Adipose tissue (tissue), 3 donors: ENCODE measurements around the gene CAPN5. TPM values are rescaled to one million over a fixed set of nuclear protein-coding genes. Genes with fewer than 3 reads are reported as not detected.
"Not testable (repeated sequence)": the region's sequence is repeated elsewhere in the genome, so short reads cannot be mapped to it uniquely, and the experiment has no call there.

Experiments
- H3K27ac ChIP-seq: one replicate; pipeline ENCODE4 v1.5.1; 2013; ENCODE audit warnings: low read depth, low read length
- WGBS, 3 donors: extraction: QIAGEN DNeasy Blood & Tissue Kit; methylation state at CpG; one replicate each; pipeline ENCODE4 v1.1.7; 2013; 5-methylcytosine and 5-hydroxymethylcytosine counted together
- polyA plus RNA-seq, 3 donors: library from polyadenylated mRNA; stranded (reverse); fragments of 200-250 nt; gene quantifications; one replicate each; pipeline ENCODE4 v1.2.3, GENCODE V29; 2013
- donor health status: healthy with polysubstance abuse.
- donor health status: Bipolar disorder and iron deficiency.
- donor health status: healthy.

The CAPN5 gene
- polyA plus RNA-seq, 3 donors, result 1.2 to 8.5 (median 4.0) TPM

DNA sequence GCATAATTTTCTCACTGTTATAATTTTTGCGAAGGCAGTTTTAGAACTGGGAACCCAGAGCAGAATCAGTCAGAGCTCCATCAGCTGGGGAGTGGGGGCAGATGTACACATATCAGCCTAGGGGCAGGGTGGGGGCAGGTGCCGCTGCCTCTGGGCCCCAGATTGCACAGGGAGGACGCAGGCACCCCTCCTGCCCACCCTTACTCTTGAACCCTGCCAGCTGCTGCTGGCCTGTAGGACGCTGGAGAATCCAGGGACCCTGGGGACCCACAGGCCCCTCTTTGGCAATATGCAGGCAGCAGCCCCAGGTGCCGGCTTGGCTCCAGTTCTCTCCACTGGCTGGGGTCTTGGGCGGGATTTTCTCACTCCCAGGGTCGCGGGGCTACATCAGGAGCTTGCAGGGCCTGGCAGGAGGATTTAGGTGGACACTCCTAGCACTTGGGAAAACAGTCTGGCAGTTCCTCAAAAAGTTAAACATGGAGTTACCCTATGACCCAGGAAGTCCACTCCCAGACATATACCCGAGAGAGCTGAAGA lies 8.8 kb upstream of the CAPN5 start:
- WGBS, 3 donors, result 68 to 76% (median 70%) methylated on average over 9 of the region's 9 CpGs

DNA sequence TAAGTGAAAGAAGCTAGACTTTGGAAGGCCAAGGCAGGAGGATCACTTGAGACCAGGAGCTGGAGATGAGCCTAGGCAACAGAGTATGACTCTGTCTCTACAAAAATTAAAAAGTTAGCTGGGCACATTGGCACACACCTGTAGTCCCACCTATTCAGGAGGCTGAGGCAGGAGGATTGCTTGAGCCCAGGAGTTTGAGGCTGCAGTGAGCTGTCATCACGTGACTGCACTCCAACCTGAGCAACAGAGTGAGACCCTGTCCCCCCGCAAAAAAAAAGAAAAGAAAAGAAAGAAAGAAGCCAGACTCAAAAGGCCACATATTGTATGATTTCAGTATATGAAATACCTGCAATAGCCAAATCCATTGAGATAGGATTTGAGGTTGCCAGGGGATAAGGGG lies 7.9 kb upstream of the CAPN5 start:
- 91 to 93% (median 91%) methylated on average over 2 of the region's 2 CpGs for WGBS, 3 donors
- H3K27ac ChIP-seq, result no peak overlapping the region

More for the DNA sequence above, 8.8 kb upstream of the CAPN5 start:
- no peak overlapping the region for H3K27ac ChIP-seq

DNA sequence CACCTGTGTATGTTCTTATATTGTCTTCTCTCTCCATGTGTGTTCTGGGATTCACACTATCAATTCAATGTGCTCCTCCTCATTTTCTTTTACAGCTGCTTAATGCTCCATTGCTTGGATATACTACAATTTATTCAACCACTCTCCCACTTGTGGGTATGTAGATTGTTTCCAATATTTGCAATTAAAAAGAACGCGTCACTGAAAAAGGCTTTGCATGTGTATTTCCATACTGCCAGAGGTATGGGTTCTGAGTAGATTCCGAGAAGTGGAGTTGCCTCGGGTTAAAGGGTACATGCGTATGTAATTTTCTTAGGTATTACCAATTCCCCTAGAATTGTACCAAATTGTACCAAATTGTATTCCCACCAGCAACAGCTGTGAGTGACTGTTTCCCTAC lies 7.0 kb upstream of the CAPN5 start:
- no peak overlapping the region for H3K27ac ChIP-seq
- WGBS, 3 donors, result 93 to 95% (median 94%) methylated on average over 5 of the region's 5 CpGs

DNA sequence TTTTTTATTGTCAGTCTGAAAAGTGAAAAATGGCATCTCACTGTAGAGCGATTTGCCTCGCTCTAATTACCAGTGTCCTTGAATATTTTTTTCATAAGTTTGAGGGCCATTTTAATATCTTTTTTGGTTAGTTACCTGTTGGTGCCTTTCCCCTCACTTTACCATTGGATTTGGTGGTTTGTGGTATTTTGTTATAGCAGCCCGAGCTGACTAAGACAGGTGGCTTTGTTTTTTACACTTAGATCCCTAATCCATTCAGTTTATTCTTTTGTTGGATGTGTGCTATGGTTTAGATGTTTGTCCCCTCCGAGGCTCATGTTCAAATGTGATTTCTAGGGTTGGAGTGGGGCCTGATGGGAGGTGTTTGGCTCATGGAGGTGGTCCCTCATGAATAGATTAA lies 6.5 kb upstream of the CAPN5 start:
- no peak overlapping the region for H3K27ac ChIP-seq
- 78 to 91% (median 82%) methylated on average over 4 of the region's 4 CpGs for WGBS, 3 donors

DNA sequence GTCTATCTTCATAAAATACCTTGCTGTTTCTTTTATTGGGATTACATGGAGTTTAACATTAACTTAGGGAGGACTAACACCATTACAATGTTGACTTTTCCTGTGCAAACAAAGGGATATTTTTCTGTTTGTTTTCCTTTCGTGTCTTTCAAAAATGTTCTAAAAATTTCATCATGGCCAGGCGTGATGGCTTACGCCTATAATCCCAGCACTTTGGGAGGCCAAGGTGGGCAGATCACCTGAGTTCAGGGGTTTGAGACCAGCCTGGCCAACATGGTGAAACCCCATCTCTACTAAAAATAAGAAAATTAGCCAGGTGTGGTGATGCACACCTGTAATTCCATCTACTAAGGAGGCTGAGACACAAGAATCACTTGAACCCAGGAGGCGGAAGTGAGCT lies 5.5 kb upstream of the CAPN5 start:
- WGBS, 3 donors, result 38 to 85% (median 83%) methylated on average over 4 of the region's 4 CpGs
- not testable (repeated sequence) for H3K27ac ChIP-seq

DNA sequence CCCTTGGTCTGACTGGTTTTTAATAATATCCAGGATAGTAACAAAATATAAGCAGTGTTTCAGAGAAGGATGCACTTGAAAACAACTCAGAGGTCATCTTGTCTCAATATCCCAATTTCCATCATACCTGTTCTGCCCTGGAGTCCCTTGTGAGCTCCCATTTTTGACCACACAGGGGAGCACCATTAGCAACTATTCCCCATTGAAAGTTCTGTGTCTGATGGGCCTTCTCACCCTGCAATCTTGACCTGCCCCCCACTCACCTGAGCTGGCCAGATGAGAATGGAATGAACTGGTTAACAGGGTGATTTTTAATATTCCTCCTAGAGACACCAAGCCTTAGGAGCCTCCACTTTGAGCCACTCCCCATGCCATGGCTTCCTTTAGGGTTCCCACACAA lies 3.8 kb upstream of the CAPN5 start:
- H3K27ac ChIP-seq, result no peak overlapping the region

DNA sequence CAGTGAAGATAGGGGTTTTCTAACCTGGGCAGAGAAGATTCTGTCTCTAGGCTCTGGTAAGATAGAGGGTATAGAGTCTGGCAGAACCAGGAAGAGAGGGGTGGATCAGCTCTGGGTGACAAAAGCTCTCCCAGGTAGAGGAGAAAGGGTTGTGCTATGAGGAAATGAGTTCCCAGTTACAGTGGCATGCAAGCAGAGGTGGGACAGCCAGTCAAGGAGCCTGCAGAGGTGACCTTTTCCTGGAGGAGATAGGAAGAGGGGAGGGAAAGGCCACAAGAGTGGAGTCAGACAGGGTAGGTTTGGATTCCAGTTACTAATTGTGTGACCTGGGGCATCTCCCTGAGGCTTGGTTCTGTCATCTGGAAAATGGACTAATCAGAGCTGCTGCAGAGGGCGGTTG lies 3.4 kb upstream of the CAPN5 start:
- 95 to 100% (median 97%) methylated on average over 1 of the region's 1 CpG for WGBS, 3 donors
- no peak overlapping the region for H3K27ac ChIP-seq

DNA sequence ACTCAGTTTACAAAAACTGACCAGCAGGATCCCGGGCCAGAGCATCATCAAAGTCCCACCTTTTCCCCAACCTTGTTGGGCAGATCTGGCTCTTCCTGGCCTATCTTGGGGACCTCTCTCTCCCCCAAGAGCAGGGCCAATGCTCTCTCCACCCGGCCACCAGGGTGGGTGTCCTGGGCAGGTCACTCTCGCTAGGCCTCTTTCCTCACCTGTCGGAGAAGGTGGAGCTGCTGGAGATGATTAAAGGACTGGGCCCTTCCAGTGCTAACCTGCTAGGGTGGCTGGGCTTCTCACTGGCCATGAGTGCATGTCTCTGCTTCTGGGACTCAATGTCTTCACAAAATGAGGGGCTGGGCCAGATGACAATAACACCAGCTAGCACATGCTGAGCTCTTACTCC lies 2.9 kb upstream of the CAPN5 start:
- 93 to 99% (median 95%) methylated on average over 4 of the region's 4 CpGs for WGBS, 3 donors
- no peak overlapping the region for H3K27ac ChIP-seq

DNA sequence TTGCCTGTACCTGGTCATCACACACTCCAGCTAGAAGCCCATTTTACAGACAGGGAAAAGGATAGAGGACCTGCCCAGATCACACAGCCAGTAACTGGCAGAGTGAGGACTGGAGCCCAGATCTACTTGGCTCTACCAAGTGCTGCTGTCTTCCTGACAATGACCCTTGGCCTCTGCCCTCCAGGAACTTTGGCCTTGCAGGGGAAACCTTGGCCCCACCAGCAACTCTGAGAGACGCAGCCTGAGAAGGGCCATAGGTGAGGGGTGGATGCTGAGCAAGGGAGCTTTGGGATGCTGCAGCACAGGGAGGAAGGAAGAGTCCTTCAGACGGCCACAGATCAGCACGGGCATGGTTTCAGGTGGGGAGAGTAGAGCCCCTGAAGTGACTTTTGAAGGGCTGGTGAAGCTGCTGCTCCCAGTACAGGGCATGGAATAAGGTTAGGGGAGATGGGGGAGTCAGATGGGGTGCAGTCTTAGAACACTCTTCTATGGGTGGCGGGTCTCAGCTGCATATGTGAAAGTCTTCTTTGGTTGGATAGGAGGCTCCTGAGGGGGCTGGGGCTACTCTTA lies 2.0 kb upstream of the CAPN5 start:
- WGBS, 3 donors, result 85 to 90% (median 89%) methylated on average over 4 of the region's 4 CpGs
- H3K27ac ChIP-seq, result no peak overlapping the region

DNA sequence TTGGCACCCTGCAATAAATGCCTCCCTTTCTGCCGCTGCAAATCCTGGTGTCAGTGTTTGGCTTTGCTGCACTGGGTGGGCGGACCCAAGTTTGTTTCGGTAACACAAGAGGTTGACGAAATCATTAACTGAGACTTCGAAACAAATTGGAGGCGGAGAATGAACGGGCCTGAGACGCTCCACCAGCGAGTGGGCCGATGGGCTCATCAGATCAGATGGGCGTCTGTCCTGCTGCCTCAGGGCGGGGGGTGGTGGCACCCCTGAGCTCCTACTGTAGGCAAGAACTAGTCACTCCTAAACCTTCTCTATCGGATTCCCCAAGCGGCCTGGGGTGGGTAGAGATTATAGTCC lies 918 bp upstream of the CAPN5 start:
- H3K27ac ChIP-seq, result no peak overlapping the region
- whole genome bisulfite sequencing, 3 donors, result 23 to 50% (median 27%) methylated on average over 14 of the region's 14 CpGs

DNA sequence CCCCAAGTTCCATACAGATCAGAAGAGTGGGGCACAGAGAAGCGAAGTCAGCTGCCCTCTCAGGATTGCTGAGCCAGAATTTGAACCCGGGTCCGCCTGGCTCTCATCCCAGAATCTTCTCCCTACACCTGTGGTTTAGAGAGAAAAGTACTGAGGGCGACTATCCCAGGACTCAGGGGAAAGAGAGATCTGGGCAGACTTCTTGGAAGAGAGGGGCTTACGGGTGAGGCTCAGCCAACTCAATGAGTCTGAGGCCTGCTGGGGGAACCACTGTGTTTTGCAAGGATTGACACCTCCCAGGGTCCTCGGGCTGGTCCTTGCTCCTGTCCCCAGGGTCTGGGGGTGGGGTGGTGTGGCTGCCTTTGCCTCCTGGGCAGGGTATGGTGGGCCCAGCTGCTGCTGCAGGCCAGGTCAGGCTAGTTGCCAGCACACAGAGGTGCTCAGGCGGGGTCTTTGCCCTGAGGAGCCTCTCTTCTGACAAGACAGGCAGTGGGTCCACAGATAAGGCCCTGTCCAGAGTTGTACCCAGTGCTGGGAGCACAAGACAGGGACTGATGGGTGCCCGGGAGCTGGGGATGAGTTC lies 1.2 kb downstream of the CAPN5 start:
- WGBS, 3 donors, result 83 to 89% (median 86%) methylated on average over 8 of the region's 8 CpGs

DNA sequence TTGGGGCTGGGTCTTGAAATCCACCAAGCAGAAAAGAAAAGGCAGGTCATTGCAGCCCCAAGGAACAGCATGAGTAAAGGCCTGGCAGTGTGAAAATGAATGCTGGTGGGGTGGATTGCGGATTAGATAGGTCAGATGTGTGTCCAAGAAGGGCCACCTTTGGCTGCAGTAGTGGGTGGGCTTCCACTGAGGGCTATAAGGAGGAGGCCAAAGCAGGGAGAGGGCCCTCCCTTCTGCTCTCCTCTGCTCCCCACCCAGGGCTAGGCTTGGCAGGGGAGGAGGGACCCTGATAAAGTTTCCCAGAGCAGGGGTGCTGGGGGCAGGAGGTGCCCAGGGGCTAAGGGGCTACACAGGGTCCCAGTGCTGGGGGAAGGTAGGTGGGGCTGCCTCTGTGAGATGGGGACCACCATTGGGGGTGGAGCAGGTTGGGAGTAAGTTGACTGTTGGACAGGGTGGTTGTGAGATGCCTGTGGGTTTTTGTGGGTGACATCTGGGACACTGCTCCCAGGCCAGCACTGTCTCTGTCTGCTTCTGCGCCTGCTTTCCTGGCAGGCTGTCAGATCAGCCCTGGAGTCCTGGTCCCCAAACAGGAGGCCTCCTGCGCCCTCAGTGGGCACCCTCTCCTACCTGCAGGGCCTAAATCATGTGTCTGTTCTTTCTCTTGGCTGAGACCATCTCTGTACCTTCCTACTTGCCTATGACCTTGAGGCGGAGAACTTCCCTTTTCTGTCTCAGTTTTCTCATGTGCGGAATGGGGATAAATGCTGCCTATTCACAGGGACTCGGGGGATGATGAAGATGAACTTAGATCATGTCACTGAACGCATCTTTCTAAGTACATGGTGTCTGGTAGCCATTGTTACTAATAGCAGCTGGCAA lies 1.9 kb downstream of the CAPN5 start:
- H3K27ac ChIP-seq, result no peak overlapping the region
- WGBS, 3 donors, result 75 to 86% (median 84%) methylated on average over 7 of the region's 7 CpGs

More for the DNA sequence above, 1.2 kb downstream of the CAPN5 start:
- no peak overlapping the region for H3K27ac ChIP-seq

DNA sequence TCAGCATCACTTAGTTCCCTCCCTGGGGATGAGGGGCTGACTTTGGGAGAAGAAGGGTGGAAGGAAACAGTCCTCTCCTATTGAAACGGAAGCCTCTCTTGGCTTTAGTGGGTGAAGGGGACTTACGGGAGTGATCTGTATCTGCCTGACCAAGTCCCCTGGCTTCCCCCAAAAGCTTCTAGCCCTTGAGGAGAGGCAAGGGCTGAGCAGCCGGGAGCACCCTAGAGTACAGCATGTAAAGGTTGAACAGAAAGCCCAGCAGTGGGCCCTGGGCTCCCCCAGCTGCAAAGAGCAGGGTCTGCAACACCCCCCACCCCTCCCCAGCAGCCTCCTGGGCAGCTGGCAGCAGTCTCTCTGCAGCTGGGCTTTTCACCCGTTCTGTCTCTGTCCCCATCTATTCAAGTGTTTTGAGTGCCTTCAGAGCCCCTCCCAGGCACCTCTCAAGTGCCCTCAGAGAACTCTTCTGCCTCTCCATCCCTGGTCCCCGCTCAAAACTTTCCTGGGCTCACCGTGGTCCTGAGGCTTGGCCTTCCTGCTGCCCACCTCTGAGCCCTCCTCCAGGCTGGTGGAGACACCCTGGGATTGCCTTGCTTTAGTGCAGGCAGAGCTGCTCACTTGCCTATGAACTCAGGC lies 2.7 kb downstream of the CAPN5 start:
- peak overlapping the region; percentile 44 for H3K27ac ChIP-seq
- WGBS, 3 donors, result 77 to 84% (median 80%) methylated on average over 6 of the region's 6 CpGs

DNA sequence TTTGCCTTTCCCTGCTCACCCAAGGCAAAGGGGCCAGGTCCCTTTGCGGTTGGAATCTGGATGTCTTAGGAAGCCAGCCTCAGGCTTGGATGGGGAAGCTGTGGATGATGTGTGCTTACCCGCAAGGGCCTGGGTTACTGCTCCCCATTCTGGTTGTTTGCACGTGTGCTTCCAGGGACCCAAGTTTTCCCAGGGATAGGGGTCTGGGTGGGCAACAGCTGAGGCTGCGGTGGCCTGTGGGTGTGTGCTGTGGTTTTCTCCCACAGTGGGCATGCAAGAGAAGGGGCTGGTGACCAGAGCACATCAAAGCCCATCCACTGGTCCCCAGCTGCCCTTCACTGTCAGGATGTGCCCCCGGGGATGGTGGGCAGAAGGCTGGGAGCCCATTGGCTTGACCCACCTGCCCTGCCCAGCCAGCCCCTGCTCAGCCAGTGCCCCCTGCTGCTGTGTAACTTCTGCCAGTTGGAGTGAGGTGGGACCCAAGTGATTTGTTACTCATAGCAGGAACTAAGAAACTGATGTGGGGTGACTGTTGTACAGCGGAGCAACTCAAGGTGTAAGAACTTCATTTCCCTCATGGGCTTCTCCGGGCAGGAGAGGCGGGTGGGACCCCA lies 3.3 kb downstream of the CAPN5 start:
- no peak overlapping the region for H3K27ac ChIP-seq
- WGBS, 3 donors, result 89 to 94% (median 93%) methylated on average over 8 of the region's 8 CpGs

DNA sequence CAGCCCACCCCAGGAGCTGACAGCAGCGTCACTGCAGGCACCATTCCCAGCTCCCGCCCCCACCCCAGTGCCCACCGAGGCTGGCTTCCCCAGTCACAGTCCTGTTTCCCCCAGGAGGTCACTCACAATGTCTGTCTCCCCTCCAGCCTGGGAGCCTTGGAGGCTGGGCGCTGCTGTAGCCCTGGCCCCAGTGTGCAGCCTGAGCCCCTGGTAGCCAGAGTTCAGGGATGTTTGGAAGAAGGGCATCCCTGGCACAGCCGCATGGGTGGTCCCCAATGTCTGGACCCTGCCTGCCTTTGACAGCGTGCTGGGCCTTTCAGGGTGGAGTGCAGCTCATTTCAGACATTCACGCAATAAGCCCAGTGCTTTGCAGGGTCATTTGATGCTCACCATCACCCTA lies 4.3 kb downstream of the CAPN5 start:
- WGBS, 3 donors, result 77 to 86% (median 84%) methylated on average over 7 of the region's 7 CpGs
- H3K27ac ChIP-seq, result no peak overlapping the region

DNA sequence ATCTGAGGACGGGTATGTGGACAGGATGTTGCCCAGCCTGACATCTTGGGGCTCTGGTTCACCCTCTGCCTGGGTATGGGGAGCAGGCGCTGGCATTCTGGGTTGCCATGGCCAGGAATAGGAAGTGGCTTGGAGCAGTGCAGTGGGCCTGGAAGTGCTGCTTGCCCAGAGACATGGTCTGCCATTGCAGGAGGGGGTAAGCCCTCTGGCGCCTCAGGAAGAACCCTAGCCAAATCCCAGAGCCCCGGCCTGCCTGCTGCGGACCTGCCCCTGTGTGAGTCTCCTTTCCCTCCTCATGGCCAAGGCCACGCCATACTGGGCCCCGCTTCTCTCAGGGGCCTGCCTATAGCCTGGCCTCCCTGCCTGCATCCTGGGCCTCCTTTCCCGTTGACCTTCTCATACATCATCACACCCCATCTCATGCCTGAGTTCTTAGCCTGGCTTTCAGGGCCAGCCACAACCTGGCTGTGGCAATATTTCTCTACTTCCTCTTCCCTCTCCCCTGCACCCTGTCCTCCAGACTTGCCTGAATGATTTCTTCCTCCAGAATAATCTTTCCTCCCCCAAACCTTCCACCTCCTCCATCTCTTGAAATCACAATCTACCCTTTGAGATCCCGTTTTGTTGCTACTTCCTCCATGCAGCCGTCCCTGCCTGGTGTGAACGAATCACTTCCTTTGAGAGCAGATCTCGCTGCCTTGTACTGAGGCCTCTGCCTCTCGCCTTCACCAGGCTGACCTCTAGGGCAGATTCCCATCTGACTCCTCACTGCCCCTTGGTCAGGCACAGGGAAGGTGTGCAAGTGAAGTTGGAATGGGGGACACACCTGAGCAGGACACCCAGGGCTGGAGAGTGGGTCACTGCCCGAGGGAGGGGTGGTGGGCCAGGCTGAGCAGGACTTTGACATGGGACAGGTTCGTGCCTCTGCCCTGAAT lies 5.2 kb downstream of the CAPN5 start:
- WGBS, 3 donors, result 72 to 84% (median 74%) methylated on average over 15 of the region's 15 CpGs
- H3K27ac ChIP-seq, result no peak overlapping the region

DNA sequence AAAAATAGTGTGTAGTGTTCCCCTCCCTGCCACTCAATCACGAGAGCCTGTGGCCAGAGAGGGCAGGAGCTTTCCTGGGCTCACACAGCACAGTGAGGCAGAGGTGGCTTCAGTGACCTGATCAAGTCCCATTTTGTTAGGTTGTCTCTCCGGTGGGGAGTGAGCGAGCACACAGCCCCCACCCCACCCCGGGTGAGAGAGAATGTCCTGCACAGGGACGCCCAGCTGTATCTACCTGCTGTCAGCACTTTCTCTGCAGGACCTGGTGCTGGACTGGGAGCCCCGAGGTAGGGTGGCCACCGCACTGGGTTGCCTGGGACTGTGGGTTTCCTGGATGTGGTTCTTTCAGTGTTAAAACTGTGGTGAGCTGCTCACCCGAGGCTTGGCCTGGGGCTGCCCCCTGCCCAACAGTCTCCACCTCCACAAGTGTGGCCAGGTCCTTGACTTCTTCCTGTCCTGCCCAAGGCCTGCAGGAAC lies 6.1 kb downstream of the CAPN5 start:
- 47 to 80% (median 50%) methylated on average over 8 of the region's 8 CpGs for WGBS, 3 donors
- no peak overlapping the region for H3K27ac ChIP-seq
